ENCODE measurements around the gene STAC. TPM values are rescaled to one million over a fixed set of nuclear protein-coding genes. Genes with fewer than 3 reads are reported as not detected.

STAC gene
- total and polyA plus RNA-seq, 2 donors (not counting 3 experiments of a cell fraction or from before 2014, with no cell fraction given) = 0.03 to 0.88 TPM

GRCh38 chr3:36456784-36457183, 76.5 kb downstream of the STAC start:
- H3K9me3 ChIP-seq (replicated peaks; ENCODE audit: control insufficient read depth, insufficient read depth, low read length) = no peaks in the 10 kb centered on the region
- no peak for FAIRE-seq
- ChIA-PET POLR2A (no interaction called here), CTCF (no interaction called here)
- intact Hi-C loops (cut with micrococcal nuclease) (no loop called here), dilution Hi-C loops (cut with MboI; ENCODE audit: extremely low pct_ligation_motif_present, low sequenced_read_pairs) (no loop called here)
- BruUV-seq (replicated peaks) = no TSS peak
- H3K79me2 ChIP-seq (ENCODE audit: control insufficient read depth, insufficient read depth, low read length) = no peaks in the 10 kb centered on the region
- H3K36me3 ChIP-seq (ENCODE audit: control insufficient read depth in 2 of 2, extremely low read depth in 1 of 2, insufficient read depth in 2 of 2, low read length in 2 of 2) = no peaks in the 10 kb centered on the region
- no peaks in the 10 kb centered on the region for H3K9me1 ChIP-seq (replicated peaks; ENCODE audit: control insufficient read depth, extremely low read depth, insufficient read depth, low read length)
- H3K9ac ChIP-seq (replicated peaks; ENCODE audit: extremely low read depth, insufficient read depth, low read length) = no peak overlapping the region
- no peak for DNase-seq (ENCODE audit: low read depth, low spot score)
- no peaks in the 10 kb centered on the region for H3K4me1 ChIP-seq (ENCODE audit: control insufficient read depth, extremely low read depth, insufficient read depth, low read length)
- H3K4me2 ChIP-seq (ENCODE audit: insufficient read depth, low read length) = no peak overlapping the region
- no peak for TF ChIP-seq FOS (IDR thresholded peaks at IDR 0.05; ENCODE audit: borderline replicate concordance, insufficient read depth, low read length)
- TF ChIP-seq, protein P1, sequence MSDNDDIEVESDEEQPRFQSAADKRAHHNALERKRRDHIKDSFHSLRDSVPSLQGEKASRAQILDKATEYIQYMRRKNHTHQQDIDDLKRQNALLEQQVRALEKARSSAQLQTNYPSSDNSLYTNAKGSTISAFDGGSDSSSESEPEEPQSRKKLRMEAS (IDR thresholded peaks at IDR 0.05; ENCODE audit: insufficient read depth, insufficient read length) = no peak
- TF ChIP-seq JUN (IDR thresholded peaks at IDR 0.05; ENCODE audit: borderline replicate concordance, insufficient read depth, insufficient read length, low read depth) = no peak
- no peak for TF ChIP-seq POLR2A (IDR thresholded peaks at IDR 0.05; ENCODE audit: low read depth, low read length)
- TF ChIP-seq POLR2AphosphoS5 (IDR thresholded peaks at IDR 0.05; ENCODE audit: insufficient read depth, low read depth, low read length) = no peak
- TF ChIP-seq, protein P2, sequence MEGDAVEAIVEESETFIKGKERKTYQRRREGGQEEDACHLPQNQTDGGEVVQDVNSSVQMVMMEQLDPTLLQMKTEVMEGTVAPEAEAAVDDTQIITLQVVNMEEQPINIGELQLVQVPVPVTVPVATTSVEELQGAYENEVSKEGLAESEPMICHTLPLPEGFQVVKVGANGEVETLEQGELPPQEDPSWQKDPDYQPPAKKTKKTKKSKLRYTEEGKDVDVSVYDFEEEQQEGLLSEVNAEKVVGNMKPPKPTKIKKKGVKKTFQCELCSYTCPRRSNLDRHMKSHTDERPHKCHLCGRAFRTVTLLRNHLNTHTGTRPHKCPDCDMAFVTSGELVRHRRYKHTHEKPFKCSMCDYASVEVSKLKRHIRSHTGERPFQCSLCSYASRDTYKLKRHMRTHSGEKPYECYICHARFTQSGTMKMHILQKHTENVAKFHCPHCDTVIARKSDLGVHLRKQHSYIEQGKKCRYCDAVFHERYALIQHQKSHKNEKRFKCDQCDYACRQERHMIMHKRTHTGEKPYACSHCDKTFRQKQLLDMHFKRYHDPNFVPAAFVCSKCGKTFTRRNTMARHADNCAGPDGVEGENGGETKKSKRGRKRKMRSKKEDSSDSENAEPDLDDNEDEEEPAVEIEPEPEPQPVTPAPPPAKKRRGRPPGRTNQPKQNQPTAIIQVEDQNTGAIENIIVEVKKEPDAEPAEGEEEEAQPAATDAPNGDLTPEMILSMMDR (IDR thresholded peaks at IDR 0.05; ENCODE audit: extremely low read depth in 1 of 2, insufficient read depth in 1 of 2, low read depth in 1 of 2, low read length in 2 of 2) = no peak
- no peak for TF ChIP-seq MYC (IDR thresholded peaks at IDR 0.05; ENCODE audit: low read depth, low read length)
- no peak for TF ChIP-seq GATA2 (IDR thresholded peaks at IDR 0.05; ENCODE audit: insufficient read depth, insufficient read length, low read depth, low read length)
- TF ChIP-seq EZH2 (IDR thresholded peaks at IDR 0.05; ENCODE audit: borderline replicate concordance, low read depth, low read length, severe bottlenecking) = no peak
- no peaks in the 10 kb centered on the region for H3K27me3 ChIP-seq (ENCODE audit: control insufficient read depth in 2 of 2, insufficient read depth in 2 of 2, low read length in 2 of 2)
- no peak overlapping the region for H3K27ac ChIP-seq (ENCODE audit: insufficient read depth, low read depth, low read length)
- no peak overlapping the region for H2AFZ ChIP-seq (ENCODE audit: low read depth, low read length)
- H4K20me1 ChIP-seq (replicated peaks; ENCODE audit: control insufficient read depth, extremely low read depth, insufficient read depth, low read length) = no peaks in the 10 kb centered on the region
- H3K4me3 ChIP-seq (replicated peaks in 1 of 3; ENCODE audit: insufficient read depth in 1 of 3, low read depth in 1 of 3, low read length in 3 of 3) = no peak overlapping the region

Measured in endothelial cell of umbilical vein (primary cell).